Upper lobe of left lung (tissue), 6 donors: ENCODE measurements around the gene MAGOH. TPM values are rescaled to one million over a fixed set of nuclear protein-coding genes. Genes with fewer than 3 reads are reported as not detected.
"Not testable (repeated sequence)": the region's sequence is repeated elsewhere in the genome, so short reads cannot be mapped to it uniquely, and the experiment has no call there.

Experiments
- ATAC-seq, 2 donors: fragments of 200-7000 bp; cut with Tn5 transposase; one replicate each; pipeline ENCODE4 v1.9.1; 2022; ENCODE audit warnings: mild to moderate bottlenecking in 2 of 2, moderate library complexity in 2 of 2; ENCODE audit not compliant: low FRiP score in 2 of 2
- DNase-seq, 2 donors: peaks; one replicate each; pipeline ENCODE4 v3.0.0-alpha.2; 2019 to 2020
- H3K27ac ChIP-seq, 4 donors: fragments of 200-600 bp; sonication (generic); one replicate each; pipeline ENCODE4 v1.5.1; 2016 to 2019
- H3K27me3 ChIP-seq, 4 donors: fragments of 200-600 bp; sonication (generic); one replicate each; pipeline ENCODE4 v1.5.1; 2017 to 2019
- H3K36me3 ChIP-seq, 4 donors: fragments of 200-600 bp; sonication (generic); one replicate each; pipeline ENCODE4 v1.5.1; 2016 to 2019
- H3K4me1 ChIP-seq, 4 donors: fragments of 200-600 bp; sonication (generic); one replicate each; pipeline ENCODE4 v1.5.1; 2018 to 2019
- H3K4me3 ChIP-seq, 4 donors: fragments of 200-600 bp; sonication (generic); one replicate each; pipeline ENCODE4 v1.5.1; 2017 to 2019; ENCODE audit warnings: mild to moderate bottlenecking in 2 of 4, moderate library complexity in 1 of 4
- H3K9me3 ChIP-seq, 4 donors: fragments of 200-600 bp; sonication (generic); one replicate each; pipeline ENCODE4 v1.5.1; 2018 to 2019
- EP300 ChIP-seq, 4 donors: sonication (generic); formaldehyde crosslinking; IDR thresholded peaks; one replicate each; pipeline ENCODE4 v1.5.1; 2017; ENCODE audit warnings: antibody characterized with exemption in 4 of 4, control low read depth in 2 of 4
- POLR2A ChIP-seq, 4 donors: fragments of 450-650 bp; IDR thresholded peaks; one replicate each; pipeline ENCODE4 v1.5.1; 2016 to 2017; ENCODE audit warnings: antibody characterized with exemption in 4 of 4, mild to moderate bottlenecking in 2 of 4
- POLR2AphosphoS5 ChIP-seq, 2 donors: sonication (generic); formaldehyde crosslinking; IDR thresholded peaks; one replicate each; pipeline ENCODE4 v1.5.1; 2017; ENCODE audit warnings: antibody characterized with exemption in 2 of 2
- WGBS, 2 donors: methylation state at CpG; one replicate each; pipeline ENCODE4 v1.1.5; 2017 to 2018; 5-methylcytosine and 5-hydroxymethylcytosine counted together
- total RNA-seq, 6 donors: library from RNA; depleted of rRNA in 4 of 6; stranded (reverse); fragments of >200 nt in 4 of 6; gene quantifications; one replicate each; pipeline versions ENCODE4 v1.1.0 to v1.2.1, GENCODE V29; 2016 to 2021
- TF ChIP-seq, protein P1 (sequence below), 6 experiments: fragments of 450-650 bp in 4 of 6; fragments of 200-600 bp in 2 of 6; sonication (generic) in 2 of 6; IDR thresholded peaks; one replicate each; pipeline ENCODE4 v1.5.1; 2016 to 2019; ENCODE audit warnings: antibody characterized with exemption in 6 of 6
- donor health status: DM: no; HTN: no; CAD: no; lungs with moderate emphysema.
- donor health status: DM: no; HTN: yes; CAD: no; lungs with severe emphysema.

MAGOH gene
- total RNA-seq, 6 donors from 2014 or later: 18.6 to 49.8 (median 33.8) TPM

DNA sequence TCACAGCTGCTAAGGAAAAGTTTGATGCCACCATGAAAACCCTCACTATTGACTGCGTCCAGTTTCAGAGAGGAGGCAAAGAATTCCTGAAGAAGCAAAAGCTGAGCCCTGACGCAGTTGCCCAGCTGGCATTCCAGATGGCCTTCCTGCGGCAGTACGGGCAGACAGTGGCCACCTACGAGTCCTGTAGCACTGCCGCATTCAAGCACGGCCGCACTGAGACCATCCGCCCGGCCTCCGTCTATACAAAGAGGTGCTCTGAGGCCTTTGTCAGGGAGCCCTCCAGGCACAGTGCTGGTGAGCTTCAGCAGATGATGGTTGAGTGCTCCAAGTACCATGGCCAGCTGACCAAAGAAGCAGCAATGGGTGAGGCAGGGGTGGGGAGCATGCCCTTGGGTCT, 27.4 kb downstream of the MAGOH start:
- ATAC-seq: no peak
- DNase-seq: peak in 1 of 2 donors; percentile 26
- no peaks in the 10 kb centered on the region for H3K27me3 ChIP-seq
- H3K9me3 ChIP-seq: peaks cover 0 to 6% (median 2%) of the 10 kb centered on the region in 4 donors
- H3K4me1 ChIP-seq: no peaks in the 10 kb centered on the region
- 80 to 96% methylated on average over 1 to 11 of the region's 11 CpGs for WGBS, 2 donors
- H3K4me3 ChIP-seq: no peak overlapping the region
- no peak for TF ChIP-seq POLR2AphosphoS5 (IDR thresholded peaks at IDR 0.05)
- H3K36me3 ChIP-seq: peaks cover 33 to 96% (median 73%) of the 10 kb centered on the region in 4 donors
- H3K27ac ChIP-seq: no peak overlapping the region

DNA sequence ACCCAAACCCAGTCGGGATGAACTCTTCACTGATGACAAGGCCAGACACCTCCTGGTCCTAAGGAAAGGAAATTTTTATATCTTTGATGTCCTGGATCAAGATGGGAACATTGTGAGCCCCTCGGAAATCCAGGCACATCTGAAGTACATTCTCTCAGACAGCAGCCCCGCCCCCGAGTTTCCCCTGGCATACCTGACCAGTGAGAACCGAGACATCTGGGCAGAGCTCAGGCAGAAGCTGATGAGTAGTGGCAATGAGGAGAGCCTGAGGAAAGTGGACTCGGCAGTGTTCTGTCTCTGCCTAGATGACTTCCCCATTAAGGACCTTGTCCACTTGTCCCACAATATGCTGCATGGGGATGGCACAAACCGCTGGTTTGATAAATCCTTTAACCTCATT, 28.0 kb downstream of the MAGOH start:
- no peak for DNase-seq
- H3K36me3 ChIP-seq: peaks cover 33 to 99% (median 76%) of the 10 kb centered on the region in 4 donors
- no peak for ATAC-seq
- H3K9me3 ChIP-seq: peaks cover 0 to 10% (median 2%) of the 10 kb centered on the region in 4 donors
- no peaks in the 10 kb centered on the region for H3K4me1 ChIP-seq
- no peak for TF ChIP-seq POLR2AphosphoS5 (IDR thresholded peaks at IDR 0.05)
- TF ChIP-seq, protein P1, sequence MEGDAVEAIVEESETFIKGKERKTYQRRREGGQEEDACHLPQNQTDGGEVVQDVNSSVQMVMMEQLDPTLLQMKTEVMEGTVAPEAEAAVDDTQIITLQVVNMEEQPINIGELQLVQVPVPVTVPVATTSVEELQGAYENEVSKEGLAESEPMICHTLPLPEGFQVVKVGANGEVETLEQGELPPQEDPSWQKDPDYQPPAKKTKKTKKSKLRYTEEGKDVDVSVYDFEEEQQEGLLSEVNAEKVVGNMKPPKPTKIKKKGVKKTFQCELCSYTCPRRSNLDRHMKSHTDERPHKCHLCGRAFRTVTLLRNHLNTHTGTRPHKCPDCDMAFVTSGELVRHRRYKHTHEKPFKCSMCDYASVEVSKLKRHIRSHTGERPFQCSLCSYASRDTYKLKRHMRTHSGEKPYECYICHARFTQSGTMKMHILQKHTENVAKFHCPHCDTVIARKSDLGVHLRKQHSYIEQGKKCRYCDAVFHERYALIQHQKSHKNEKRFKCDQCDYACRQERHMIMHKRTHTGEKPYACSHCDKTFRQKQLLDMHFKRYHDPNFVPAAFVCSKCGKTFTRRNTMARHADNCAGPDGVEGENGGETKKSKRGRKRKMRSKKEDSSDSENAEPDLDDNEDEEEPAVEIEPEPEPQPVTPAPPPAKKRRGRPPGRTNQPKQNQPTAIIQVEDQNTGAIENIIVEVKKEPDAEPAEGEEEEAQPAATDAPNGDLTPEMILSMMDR (IDR thresholded peaks at IDR 0.05): no peak
- no peak for TF ChIP-seq POLR2A (IDR thresholded peaks at IDR 0.05)
- TF ChIP-seq EP300 (IDR thresholded peaks at IDR 0.05): no peak
- no peak overlapping the region for H3K27ac ChIP-seq
- 91 to 96% methylated on average over 6 to 7 of the region's 7 CpGs for WGBS, 2 donors
- no peak overlapping the region for H3K4me3 ChIP-seq
- H3K27me3 ChIP-seq: no peaks in the 10 kb centered on the region

DNA sequence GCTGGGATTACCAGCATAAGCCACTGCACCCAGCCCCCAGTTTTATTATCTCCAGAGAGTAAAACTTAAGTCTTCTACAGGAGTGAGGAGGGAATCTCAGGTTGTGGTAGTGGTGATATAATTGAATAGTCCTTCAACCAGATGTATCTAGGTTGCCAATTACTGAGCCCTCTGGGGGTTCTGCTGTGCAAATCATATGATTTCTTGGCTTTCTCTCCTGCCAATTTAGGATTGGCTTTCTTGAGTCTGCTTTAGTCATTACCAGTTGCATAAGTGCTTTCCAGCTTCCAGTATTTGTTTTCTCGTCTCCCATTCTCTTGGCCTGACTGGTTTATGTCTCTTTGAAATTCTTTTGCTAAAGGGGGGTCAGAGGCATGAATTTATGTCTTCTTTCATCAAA, 30.6 kb downstream of the MAGOH start:
- H3K36me3 ChIP-seq: peaks cover 45 to 96% (median 78%) of the 10 kb centered on the region in 4 donors
- no peak for DNase-seq
- ATAC-seq: no peak
- whole genome bisulfite sequencing, 2 donors: 74 to 82% methylated on average over 1 of the region's 1 CpG
- no peak overlapping the region for H3K27ac ChIP-seq
- no peaks in the 10 kb centered on the region for H3K27me3 ChIP-seq
- no peak overlapping the region for H3K4me3 ChIP-seq
- peaks cover 0 to 10% (median 2%) of the 10 kb centered on the region in 4 donors for H3K9me3 ChIP-seq
- H3K4me1 ChIP-seq: no peaks in the 10 kb centered on the region
- TF ChIP-seq POLR2AphosphoS5 (IDR thresholded peaks at IDR 0.05): no peak
- no peak for TF ChIP-seq POLR2A (IDR thresholded peaks at IDR 0.05)
- TF ChIP-seq, protein P1 (IDR thresholded peaks at IDR 0.05): no peak
- no peak for TF ChIP-seq EP300 (IDR thresholded peaks at IDR 0.05)

DNA sequence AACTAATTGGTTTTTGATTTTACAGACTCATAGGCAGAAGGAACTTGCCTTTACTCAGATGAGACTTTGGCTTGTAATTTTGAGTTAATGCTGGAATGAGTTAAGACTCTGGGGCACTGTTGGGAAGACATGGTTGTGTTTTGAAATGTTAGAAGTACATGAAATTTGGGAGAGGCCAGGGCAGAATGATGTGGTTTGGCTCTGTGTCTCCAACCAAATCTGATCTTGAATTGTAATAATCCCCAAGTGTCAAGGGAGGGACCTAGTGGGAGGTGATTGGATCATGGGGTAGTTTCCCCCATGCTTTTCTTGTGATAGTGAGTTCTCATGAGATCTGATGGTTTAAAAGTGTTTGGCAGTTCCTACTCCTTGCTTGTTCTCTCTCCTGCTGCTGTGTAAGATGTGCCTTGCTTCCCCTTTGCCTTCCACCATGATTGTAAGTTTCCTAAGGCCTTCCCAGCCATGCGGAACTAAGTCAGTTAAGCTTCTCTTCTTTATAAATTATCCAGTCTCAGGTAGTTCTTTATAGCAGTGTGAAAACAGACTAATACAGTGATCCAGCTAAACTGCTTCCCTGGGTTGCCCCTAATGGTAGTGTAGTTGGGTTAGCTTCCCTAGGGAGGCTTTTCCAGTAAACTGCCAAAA, 31.5 kb downstream of the MAGOH start:
- Histone ChIP-seq H3K9me3 (peaks cover 0 to 10% (median 2%) of the 10 kb centered on the region in 4 donors), H3K4me3 (no peak overlapping the region), H3K36me3 (peaks cover 54 to 95% (median 82%) of the 10 kb centered on the region in 4 donors), H3K27me3 (no peaks in the 10 kb centered on the region), H3K4me1 (no peaks in the 10 kb centered on the region), H3K27ac (no peak overlapping the region)
- no peak for TF ChIP-seq POLR2AphosphoS5 (IDR thresholded peaks at IDR 0.05)
- no peak for TF ChIP-seq POLR2A (IDR thresholded peaks at IDR 0.05)
- TF ChIP-seq EP300 (IDR thresholded peaks at IDR 0.05): no peak
- ATAC-seq: peak in 1 of 2 donors; percentile 71
- DNase-seq: no peak
- WGBS, 2 donors: 50 to 100% methylated on average over 1 of the region's 1 CpG

DNA sequence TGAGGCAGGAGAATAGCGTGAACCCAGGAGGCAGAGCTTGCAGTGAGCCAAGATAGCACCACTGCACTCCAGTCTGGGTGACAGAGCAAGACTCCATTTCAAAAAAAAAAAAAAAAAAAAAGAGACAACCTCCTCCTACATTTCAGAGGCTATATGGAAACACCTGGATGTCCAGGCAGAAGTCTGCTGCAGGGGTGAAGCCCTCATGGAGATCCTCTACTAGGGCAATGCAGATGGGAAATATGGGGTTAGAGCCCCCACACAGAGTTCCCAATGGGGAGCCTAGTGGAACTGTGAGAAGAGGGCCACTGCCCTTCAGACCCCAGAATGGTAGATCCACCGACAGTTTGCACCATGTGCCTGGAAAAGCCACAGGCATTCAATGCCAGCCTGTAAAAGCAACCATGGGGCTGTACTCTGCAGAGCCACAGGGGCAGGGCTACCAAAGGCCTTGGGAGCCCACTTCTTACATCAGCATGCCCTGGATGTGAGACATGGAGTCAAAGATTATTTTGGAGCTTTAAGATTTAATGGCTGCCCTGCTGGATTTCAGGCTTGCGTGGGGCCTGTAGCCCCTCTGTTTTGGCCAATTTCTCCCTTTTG, 32.1 kb downstream of the MAGOH start:
- not testable (repeated sequence) for H3K27me3 ChIP-seq, H3K4me3 ChIP-seq, DNase-seq, ATAC-seq, H3K9me3 ChIP-seq, H3K27ac ChIP-seq, H3K4me1 ChIP-seq
- peaks cover 57 to 95% (median 81%) of the 10 kb centered on the region in 4 donors for H3K36me3 ChIP-seq
- WGBS, 2 donors: 87 to 95% methylated on average over 3 of the region's 3 CpGs

DNA sequence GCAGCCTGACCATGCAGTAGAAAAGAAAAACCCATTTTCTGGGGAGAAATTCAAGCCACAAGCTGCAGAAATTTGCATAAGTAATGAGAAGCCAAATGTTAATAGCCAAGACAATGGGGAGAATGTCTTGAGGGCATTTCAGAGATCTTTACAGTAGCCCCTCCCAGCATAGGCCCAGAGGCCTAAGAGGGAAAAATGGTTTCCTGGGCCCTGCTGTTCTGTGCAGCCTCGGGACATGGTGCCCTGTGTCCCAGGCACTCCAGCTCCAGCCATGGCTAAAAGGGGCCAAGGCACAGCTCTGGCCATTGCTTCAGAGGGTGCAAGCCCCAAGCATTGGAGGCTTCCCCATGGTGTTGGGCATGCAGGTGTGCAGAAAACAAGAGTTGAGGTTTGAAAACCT, 32.8 kb downstream of the MAGOH start:
- H3K27ac ChIP-seq, H3K9me3 ChIP-seq, H3K4me3 ChIP-seq, H3K4me1 ChIP-seq, H3K27me3 ChIP-seq, ATAC-seq: not testable (repeated sequence)
- peaks cover 56 to 93% (median 76%) of the 10 kb centered on the region in 4 donors for H3K36me3 ChIP-seq
- WGBS, 2 donors: 100% methylated on average over 1 of the region's 1 CpG; no CpG with 5 or more reads in 1 of the 2 donors
- peak in 1 of 2 donors; percentile 37 for DNase-seq
